Mesenteric fat pad (tissue), 1 donor: ENCODE results near the gene OR52L1. TPM values are rescaled to one million over a fixed set of nuclear protein-coding genes. Genes with fewer than 3 reads are reported as not detected.
A peak's percentile ranks its signal among the peaks of the same experiment; 100 is the strongest.

Experiments
- DNase-seq: peaks from one replicate; pipeline ENCODE4 v3.0.0-alpha.2; 2020; ENCODE audit warnings: low spot score
- long read RNA-seq: library from polyadenylated mRNA; unstranded; transcript quantifications from one replicate; pipeline ENCODE4 v2.0.0, GENCODE V29; 2020
- total RNA-seq: library from RNA; stranded (reverse); fragmentation: NEBNext Ultra II Directional; extraction: Animal tissue kit (Norgen Biotek cat#: 25700); gene quantifications from one replicate; pipeline ENCODE4 v1.2.1, GENCODE V29; 2021
- donor health status: DM: yes; HTN: yes; CAD: no.

OR52L1 gene
- total RNA-seq, result not detected
- long read RNA-seq, result 0 reads

GRCh38 chr11:5986885-5987284 is at the start of gene OR52L1:
Gene OR52L1 (minus strand): TSS chr11:5986985. CDS start chr11:5986930, 55 bp downstream.
- DNase-seq, result no peak

DNA sequence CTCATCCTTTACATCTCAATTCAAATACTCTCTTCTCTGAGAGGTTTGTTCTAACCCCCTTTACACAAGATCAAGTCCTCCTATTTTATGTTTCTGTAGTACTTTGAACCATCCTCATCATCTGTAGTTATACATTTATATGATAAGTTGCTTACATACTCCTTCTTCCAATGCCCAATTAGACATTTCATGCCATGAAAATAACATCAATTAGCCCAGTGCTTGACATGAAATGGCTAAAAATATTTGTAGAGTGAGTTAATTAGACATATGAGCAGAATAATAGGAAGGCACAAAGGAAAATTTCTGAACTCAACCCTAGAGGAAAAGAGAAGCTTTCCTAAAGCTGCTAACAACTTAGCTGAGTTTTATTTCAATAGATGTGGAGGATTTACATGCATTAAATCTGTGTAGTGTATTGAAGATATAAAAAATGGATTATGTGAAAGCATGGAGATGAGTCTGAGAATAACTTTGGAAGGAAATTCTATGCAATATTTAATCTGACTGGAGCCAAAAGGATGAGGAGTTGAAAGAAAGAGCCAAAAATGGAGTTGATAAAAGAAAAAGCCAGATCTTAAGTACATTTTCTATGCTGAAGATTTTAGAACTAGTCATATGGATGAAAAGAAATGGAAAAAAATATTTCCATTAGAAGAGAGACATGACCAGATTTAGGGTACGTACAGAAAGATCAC is 44.1 kb upstream of the OR52L1 start, which contains the start of gene OR56A1:
Gene OR56A1 (minus strand): TSS at position 51 of the 698 bp plus-strand sequence. CDS start 3,066 bp downstream, outside the sequence.
- no peak for DNase-seq

DNA sequence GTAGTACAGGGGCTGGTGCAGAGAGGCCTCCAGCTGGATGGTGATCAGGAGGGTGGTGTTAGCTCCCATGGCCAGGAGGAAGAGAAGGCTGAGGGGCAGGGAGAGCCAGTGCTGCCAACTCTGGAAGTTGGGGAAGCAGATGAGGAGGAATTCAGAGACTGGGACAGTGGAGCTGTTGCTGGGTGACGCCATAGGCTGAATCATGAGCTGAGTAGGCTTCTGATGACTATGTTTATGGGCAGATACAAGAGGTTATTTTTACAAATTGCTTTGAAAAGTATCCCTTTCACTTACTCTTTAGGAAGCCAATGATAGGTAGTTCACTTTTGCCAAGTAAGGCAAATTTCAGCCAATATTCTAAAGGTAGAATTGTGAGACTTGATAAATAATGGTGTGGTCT is 40.7 kb upstream of the OR52L1 start:
- no peak for DNase-seq

- DNase-seq, result no peak
These were observed 38.3 kb upstream of the OR52L1 start for GRCh38 chr11:6025056-6025455.

DNA sequence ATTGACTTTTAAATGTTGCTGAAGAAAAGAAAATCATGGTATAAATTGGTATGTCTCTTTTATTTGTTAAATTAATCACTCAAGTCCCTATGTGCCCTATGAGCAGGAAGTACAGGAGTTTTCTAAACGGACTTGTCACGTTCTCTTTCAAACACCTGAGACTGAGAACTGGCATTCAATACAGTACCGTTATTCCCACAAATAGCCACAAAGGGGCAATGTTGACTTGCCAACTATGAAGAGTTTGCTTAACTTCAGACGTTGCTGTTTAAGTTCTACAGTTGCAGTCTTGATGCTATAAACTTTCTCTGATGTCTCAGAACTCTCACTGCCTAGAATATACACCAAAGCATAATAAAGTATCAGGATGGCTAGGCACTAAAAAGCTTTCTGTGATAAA is 36.2 kb upstream of the OR52L1 start:
- DNase-seq, result no peak

- DNase-seq, result no peak
These were observed 26.3 kb upstream of the OR52L1 start for GRCh38 chr11:6013042-6013441.

DNA sequence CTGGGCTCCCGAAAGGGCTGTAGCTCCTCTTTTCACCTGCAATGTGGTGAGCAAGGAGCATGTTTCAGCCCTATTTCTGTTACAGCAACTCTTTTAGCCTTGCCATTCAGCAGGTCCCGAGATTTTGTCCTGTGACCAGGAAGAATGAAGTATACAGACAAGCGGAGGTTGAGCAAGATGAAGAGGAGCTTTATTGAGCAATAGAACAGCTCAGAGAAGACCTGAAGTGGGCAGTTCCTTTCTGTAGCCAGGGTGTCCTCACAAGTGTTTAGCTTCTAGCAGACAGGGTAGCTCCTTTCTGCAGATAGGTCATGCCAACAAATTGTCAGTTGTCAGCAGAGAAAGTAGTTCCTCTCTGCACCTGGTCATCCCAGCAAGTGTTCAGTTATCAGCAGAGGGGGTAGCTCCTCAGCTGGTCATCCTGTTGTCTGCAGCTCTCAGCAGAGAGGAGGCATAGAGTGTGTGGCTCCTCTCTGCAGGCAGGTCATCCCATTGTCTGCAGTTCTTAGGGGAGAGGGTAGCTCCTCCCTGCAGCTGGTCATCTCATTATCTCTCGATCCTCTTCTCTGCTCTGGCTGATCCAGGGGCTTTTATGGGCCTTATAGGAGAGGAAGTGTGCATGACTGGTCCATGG is 25.4 kb upstream of the OR52L1 start:
- no peak for DNase-seq

DNA sequence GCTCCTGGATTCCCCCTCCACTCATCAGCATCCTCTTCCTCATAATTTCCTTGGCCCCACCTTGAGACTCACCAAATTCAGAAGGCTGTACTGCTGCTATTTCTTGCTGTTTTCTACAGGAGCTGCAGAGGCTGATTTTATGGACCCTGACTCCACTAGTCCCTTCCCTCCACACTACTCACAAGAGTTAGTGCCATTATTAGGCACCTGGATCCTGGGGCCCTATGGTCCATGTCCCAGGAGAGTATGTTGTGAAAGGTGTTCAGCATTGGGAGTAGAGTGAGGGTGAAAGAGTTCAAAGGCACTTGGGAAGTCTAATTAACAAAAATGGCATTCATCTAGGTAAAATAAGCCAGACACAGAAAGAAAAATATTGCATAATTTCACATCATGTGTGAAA is 20.1 kb upstream of the OR52L1 start, which contains the start of gene OR56A4:
Gene OR56A4 (minus strand): TSS at position 101 of the 400 bp plus-strand sequence. CDS start 3,954 bp downstream, outside the sequence.
- no peak for DNase-seq

- DNase-seq, result no peak
These were observed 19.6 kb upstream of the OR52L1 start for GRCh38 chr11:6006395-6006794.

- no peak for DNase-seq
These were observed 15.5 kb upstream of the OR52L1 start for GRCh38 chr11:6002202-6002699.

GRCh38 chr11:5994791-5995190 is 8.0 kb upstream of the OR52L1 start:
- DNase-seq, result no peak

DNA sequence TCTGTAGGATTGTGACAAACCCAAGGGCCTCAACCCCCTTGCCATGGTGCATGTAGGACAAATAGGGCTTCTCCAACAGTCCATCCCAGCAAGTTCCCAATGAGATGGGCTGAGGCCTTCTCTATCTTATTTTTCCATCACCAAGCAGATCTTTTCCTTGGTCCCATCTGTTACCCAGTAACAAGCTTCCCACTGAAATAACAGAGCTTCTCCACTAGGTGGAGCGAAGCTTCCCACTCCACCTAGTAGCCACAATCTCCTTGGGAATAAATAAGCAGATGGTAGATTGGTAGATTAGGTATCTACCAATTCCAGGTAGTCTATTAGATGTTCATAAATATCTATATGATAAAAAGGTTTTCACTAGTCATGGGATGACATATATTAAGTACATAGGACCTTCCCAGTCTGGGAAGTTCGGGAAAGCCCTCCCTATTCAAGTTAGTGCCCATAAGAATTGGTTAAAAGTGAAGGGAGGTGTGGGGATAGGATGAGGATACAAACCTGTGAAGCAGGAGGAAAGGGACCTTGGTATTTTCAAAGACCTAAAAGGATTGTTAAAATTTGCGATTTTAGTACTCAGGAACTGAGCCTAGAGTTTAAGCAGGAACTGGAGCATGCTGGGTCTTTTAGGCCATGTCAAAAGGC is 5.9 kb upstream of the OR52L1 start:
- DNase-seq, result no peak

GRCh38 chr11:5992150-5992549 is 5.4 kb upstream of the OR52L1 start:
- no peak for DNase-seq

GRCh38 chr11:5989203-5989602 is 2.4 kb upstream of the OR52L1 start:
- no peak for DNase-seq

GRCh38 chr11:5983443-5983842 is 3.3 kb downstream of the OR52L1 start:
- DNase-seq, result no peak

GRCh38 chr11:5973530-5973929 is 13.3 kb downstream of the OR52L1 start:
- DNase-seq, result no peak

DNA sequence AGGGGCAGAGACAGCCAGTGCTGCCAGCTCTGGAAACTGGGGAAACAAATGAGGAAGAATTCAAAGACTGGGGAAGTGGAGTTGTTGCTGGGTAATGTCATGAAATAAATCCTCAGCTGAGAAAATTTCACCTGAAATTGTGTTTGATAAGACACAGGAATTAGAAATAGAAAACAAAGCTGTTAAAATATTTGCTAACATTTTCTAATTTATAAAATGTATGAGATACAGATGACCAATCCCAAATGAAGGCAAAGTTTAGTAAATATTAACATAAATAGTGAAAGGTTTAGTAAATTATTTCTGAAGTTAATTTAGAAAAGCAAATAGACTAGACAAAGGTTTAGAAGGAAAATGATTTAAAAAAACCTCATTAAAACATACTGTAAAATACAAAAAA is 18.4 kb downstream of the OR52L1 start, which contains the start of gene OR56A5:
Gene OR56A5 (minus strand): TSS at position 101 of the 400 bp plus-strand sequence. CDS start 0 bp downstream, at position 101.
- DNase-seq, result no peak

- DNase-seq, result no peak
These were observed 19.1 kb downstream of the OR52L1 start for GRCh38 chr11:5967708-5968107.

- DNase-seq, result no peak
These were observed 19.8 kb downstream of the OR52L1 start for GRCh38 chr11:5966958-5967357.

DNA sequence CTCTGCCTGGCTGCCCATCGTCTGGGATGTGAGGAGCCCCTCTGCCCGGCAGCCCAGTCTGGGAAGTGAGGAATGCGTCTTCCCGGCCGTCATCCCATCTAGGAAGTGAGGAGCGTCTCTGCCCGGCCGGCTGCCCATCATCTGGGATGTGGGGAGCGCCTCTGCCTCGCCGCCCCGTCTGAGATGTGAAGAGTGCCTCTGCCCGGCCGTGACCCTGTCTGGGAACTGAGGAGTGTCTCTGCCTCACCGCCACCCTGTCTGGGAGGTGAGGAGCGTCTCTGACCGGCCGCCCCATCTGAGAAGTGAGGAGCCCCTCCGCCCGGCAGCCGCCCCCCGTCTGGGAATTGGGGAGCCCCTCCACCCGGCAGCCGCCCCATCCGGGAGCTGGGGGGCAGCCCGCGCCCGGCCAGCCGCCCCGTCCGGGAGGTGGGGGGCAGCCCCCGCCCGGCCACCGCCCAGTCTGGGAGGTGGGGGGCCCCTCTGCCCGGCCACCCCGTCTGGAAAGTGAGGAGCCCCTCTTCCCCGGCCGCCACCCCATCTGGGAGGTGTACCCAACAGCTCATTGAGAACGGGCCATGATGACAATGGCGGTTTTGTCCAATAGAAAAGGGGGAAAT is 26.0 kb downstream of the OR52L1 start:
- peak; percentile 84 for DNase-seq

DNA sequence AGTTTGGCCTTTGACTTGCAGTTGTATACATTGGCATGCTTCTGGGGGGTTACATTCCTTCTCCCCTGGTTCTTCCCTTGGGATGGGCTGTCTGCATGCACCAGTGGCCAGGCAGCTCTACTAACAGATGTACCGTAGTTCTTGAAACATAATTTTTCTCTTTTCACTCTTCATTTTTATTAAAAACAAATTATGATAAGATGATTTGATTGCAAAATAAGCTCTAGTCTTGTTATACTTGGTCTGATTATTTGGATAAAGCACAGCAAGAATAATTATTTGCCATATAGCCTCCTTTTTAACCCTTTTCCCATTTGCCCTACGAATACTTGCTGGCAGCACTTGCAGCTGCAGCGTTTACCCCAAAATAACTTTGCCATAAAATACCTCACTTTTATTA is 31.2 kb downstream of the OR52L1 start:
- DNase-seq, result no peak
